Activated CD8-positive, alpha-beta memory T cell treated with anti-CD3 and anti-CD28 coated beads for 1 hour (primary cell): Measurements from ENCODE around the gene YWHAG.
A peak's percentile ranks its signal among the peaks of the same experiment; 100 is the strongest.
"Not testable (repeated sequence)": the region's sequence is repeated elsewhere in the genome, so short reads cannot be mapped to it uniquely, and the experiment has no call there.

Source experiments
- DNase-seq, 2 donors: peaks; one replicate each; pipeline ENCODE4 v3.0.0-alpha.2; 2020; ENCODE audit warnings: low read depth in 1 of 2; ENCODE audit errors: extremely low read depth in 1 of 2

YWHAG gene

GRCh38 chr7:76301000-76301399 is 57.8 kb downstream of the YWHAG start:
- no peak for DNase-seq

- no peak for DNase-seq
These were observed 58.5 kb downstream of the YWHAG start for GRCh38 chr7:76300166-76300731.

- DNase-seq = no peak
These were observed 61.7 kb downstream of the YWHAG start for GRCh38 chr7:76296743-76297740.

GRCh38 chr7:76294344-76295024 is 64.3 kb downstream of the YWHAG start:
- no peak for DNase-seq

- no peak for DNase-seq
These were observed 65.3 kb downstream of the YWHAG start for GRCh38 chr7:76293407-76293901.

GRCh38 chr7:76292911-76293310 is 65.9 kb downstream of the YWHAG start:
- not testable (repeated sequence) for DNase-seq

GRCh38 chr7:76292213-76292573 is 66.6 kb downstream of the YWHAG start:
- DNase-seq = no peak

- DNase-seq = peak; percentile 66 to 73
These were observed 67.2 kb downstream of the YWHAG start for GRCh38 chr7:76291351-76292212.

GRCh38 chr7:76290847-76291350 is 67.9 kb downstream of the YWHAG start:
- DNase-seq = not testable (repeated sequence)

- no peak for DNase-seq
These were observed 71.9 kb downstream of the YWHAG start for GRCh38 chr7:76286842-76287403.

GRCh38 chr7:76285604-76286374 is 73.0 kb downstream of the YWHAG start:
- DNase-seq = no peak

GRCh38 chr7:76283254-76284159 is 75.3 kb downstream of the YWHAG start:
- DNase-seq = no peak

GRCh38 chr7:76282344-76283253 is 76.2 kb downstream of the YWHAG start:
- no peak for DNase-seq

- DNase-seq = no peak
These were observed 77.0 kb downstream of the YWHAG start for GRCh38 chr7:76281706-76282343.

- no peak for DNase-seq
These were observed 77.6 kb downstream of the YWHAG start for GRCh38 chr7:76281006-76281705.

- DNase-seq = no peak
These were observed 78.4 kb downstream of the YWHAG start for GRCh38 chr7:76280408-76280807.
